Measurements from ENCODE around the gene SUMF1.

Gene SUMF1

GRCh38 chr3:4466741-4467521, at the start of gene SUMF1:
TSS of gene SUMF1 (minus strand) at chr3:4467269. CDS start at chr3:4467245, 24 bp downstream.
- peak; percentile 35 to 79 for DNase-seq

- no peak for DNase-seq
Measured at GRCh38 chr3:4515916-4516579, 49.0 kb upstream of the SUMF1 start.

- DNase-seq = no peak
Measured at GRCh38 chr3:4514916-4515315, 47.8 kb upstream of the SUMF1 start.

DNA sequence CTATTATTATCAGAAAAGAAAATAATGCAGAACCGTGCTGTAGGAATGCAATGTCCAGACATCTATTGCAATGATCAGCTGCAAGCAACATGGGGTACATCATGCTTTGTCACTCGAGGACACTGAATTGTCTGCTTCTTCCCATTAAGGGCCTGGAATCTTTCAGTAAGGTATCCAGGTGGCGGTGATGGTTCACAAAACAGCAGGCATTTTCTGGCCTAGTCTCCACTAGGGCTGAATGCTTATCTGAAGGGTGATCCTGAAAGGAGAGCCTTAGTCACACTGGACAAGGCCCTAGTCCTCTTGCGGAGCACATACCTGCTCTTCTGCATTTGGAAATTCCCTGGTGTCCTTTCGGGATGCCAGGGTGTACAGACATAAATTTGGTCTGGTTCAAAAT, 47.3 kb upstream of the SUMF1 start:
- DNase-seq = no peak

DNA sequence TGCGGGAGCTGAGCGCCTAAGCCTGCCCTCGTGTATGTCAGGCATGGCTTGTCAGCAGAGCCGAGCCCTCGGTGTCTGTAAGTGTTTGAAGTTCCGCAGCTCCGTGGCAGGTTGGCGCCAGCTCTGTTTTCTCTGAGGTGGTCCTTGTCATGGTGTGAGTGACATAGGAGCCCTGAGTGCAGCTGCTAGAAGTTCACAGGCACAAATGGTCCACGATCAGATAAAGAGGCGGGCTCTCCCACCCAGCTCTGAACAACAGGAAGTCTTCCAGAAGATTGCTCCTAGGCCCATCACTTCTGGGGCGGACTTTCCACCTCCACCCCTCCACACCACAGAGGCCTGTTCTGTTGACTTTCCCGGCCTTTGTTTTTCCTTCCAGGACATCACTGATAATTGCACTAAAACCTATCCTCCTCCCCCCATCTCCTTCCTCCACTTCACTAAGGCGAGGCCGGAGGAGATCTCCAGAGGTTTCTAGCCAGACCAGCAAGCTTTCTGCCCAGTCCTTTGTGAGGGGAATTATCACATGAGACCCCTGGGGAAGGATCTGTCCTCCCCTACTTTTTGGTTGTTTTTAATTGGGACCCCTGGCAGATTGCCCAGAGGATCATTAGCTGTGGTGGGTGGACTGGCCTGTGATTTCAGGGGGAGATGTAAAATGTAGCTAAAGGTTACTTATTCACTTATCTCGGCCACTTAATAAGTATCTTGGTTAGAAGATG, 46.0 kb upstream of the SUMF1 start:
- no peak for DNase-seq

DNA sequence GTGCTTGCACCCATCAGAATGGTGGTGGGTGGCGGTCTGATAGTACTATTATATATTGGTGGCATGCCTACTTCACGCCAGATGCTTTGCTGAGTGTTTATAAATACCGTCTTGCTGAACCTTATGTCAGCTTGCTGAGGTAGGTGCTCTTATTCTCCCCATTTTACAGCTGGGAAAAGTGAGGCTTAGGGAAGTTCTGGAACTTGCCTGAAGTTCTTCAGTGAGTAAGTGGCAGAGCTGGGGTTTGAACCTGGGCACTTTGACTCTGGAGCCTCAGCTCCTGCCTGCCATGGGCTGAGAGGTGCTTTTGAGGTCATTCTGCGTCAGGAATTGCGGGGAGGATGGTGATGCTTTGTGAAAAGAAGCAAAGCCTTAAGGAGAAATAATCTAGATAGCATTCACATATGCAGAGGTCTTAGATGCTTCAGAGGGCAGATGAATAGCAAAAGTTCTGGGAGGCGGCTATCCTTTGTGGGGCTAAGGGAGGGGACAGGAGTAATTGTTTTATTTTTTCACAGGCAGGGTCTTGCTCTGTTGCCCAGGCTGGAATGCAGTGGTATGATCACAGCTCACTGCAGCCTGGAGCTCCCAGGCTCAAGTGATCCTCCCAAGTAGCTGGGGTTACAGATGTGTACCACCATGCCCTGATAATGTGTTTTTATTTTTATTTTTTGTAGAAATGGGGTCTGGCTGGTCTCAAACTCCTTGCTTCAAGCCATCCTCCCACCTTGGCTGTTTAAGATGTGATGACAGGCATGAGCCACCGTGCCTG, 44.6 kb upstream of the SUMF1 start:
- no peak for DNase-seq

DNA sequence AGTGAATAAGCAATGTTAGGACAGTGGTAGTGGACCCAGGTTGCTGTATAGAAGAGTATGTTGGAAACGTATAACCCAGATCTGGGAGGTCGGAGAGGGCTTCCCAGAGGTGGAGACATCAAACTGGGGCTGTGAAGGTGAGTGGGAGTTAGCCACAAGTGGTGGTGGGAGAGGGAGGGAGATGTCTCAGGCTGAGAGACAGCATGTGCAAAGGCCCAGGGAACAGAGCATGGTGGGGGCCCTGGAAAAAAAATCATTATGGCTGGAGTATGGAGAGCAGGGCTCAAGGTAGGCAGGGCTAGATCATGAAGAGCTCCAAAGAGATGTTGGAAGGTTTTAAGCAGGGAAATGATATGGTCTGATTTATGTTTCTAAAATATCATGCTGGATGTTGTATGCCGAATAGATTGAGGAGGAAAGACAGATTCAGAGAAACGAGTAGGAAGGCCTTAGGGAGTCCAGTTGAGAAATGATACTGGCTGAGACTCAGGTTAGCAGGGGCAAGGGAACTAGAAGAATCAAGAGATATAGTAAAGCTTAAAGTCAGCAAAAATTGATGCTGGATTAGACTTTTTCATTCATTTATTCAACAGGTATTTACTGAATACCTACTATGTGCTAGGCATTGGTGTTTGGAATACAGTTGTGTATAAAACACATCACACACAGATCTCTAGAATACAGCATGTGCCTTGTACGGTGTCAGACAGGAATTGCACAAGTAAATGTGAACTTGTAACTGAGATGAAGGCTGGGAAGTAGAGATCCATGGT, 43.1 kb upstream of the SUMF1 start:
- DNase-seq = no peak

GRCh38 chr3:4509043-4509442, 42.0 kb upstream of the SUMF1 start:
- no peak for DNase-seq

- no peak for DNase-seq
Measured at GRCh38 chr3:4508048-4508981, 41.2 kb upstream of the SUMF1 start.

GRCh38 chr3:4507024-4507596, 40.0 kb upstream of the SUMF1 start:
- no peak for DNase-seq

DNA sequence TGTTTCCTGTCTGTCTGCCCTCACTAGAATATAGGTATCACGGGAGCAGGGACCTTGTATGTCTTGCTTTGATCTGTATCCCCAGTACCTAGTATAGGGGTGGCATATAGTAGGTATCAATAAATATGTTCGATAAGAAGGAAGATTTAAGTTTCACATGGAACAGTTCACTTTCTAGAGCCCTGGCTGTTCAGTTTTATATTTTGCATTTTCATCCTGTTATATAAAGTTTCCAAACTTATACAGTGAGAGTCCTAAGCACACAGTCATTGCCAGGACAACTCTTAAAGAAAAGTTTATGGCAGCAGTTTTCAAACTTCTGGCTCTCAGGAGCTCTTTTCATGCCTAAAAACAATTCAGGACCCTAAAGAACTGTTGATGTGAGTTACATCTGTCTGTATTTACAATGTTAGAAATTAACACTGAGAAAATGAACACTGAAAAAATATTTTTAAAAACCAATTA, 39.5 kb upstream of the SUMF1 start:
- no peak for DNase-seq

DNA sequence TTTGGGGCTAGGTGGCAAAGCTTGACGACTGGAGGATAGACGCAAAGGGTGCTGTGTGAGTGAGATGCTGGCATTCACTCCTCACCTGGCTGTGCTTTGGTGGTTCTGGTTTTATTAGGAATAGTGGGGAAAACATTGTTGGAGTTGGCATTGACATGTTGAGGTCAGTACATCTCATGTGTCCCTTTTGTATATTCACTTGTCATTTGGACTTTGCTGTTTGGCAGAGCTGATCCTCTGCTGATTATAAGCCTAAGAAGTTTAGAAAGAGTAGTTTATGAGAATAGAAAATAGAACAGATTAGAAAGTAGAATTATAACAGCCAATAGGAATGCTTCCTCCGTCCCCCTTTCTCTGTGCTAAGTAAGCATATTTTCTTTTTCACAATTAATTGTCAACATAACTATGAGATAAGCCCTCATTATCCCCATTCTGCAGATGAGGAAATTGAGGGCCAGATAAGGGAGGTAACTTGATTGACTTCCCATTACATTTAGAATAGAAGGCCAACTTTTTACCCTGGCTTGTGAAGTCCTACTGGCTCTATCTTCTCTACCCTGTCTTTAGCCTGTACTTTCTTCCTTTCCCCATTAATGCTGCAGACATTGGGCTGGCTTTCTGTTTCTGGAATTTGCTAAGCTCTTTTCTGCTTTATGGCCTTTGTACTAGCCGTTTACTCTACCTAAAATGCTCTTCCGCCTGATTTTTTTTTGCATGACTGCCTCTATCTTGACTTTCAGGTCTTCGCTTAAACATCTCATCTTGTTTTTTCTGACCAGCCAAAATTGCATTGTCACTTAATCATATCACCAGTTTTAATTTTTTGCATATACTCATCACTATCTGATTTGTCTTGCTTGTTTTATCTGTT, 38.9 kb upstream of the SUMF1 start:
- no peak for DNase-seq

GRCh38 chr3:4504340-4505261, 37.5 kb upstream of the SUMF1 start:
- DNase-seq = peak in 1 of 2 experiments; percentile 12

DNA sequence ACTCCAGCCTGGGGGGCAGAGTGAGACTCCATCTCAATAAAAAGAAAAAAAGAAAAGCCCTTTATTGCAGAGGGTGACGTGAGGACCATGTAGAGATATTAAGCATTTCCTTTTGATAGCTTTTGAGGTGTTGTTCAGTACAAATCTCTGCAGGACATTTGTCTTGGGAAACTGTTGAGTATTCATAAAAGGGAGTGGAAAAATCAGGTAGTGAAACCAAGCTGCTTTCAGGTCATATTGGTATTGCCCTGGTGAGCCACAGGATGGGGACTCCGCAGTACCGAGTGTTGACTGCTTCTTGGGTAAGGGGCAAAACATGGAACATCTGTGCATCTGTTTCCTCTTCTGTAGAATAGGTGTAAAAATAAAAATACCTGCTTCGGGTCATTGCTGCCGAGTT, 36.0 kb upstream of the SUMF1 start:
- DNase-seq = no peak

GRCh38 chr3:4501927-4502326, 34.9 kb upstream of the SUMF1 start:
- no peak for DNase-seq

DNA sequence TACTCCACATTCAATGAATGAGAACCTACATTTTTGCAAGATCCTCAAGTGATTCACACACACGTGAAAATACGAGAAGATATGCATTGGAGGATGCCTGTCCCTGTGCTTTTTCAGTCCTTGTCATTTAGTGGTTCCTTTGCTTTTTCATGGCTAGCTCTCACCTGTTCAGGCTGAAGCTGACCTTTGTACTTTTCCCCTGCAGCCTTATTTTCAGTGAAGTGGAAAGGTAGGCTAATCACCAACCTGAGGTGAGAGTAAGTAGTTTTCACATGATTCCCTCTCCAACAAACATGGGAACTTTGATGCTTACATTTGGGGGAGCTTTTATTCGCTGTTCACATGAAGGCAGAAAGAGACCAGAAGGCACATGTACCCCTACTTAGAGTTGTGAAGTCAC, 34.4 kb upstream of the SUMF1 start:
- no peak for DNase-seq

DNA sequence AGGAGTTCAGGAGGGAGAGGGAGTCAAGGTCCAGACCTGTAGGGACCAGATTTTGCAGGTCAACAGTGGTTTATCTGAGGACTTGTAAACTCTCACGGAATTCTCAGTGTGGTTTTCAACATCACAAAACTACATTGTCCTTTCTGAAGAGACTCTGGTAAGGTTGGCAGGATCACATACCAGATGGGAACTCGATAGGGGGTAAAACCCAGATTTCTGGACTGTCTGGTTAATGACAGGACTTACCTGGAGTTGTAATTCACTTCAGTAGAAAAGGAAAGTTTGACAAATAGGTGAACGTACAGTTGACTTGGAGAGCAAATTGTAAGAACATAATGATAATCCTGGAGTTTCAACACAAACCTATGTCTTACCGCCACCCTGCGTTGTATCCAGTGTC, 31.4 kb upstream of the SUMF1 start:
- no peak for DNase-seq

- DNase-seq = no peak
Measured at GRCh38 chr3:4497843-4498324, 30.8 kb upstream of the SUMF1 start.

All from SHP77 (cell line).